GM18870 (cell line): ENCODE measurements around the gene TEPSIN.
A peak's percentile ranks its signal among the peaks of the same experiment; 100 is the strongest.

Experiments
- ATAC-seq: cut with Tn5 transposase; IDR thresholded peaks from one replicate; pipeline ENCODE4 v1.9.1; 2021; ENCODE audit warnings: moderate library complexity; ENCODE audit not compliant: unreplicated experiment

TEPSIN gene

GRCh38 chr17:81250286-81251093 lies 11.6 kb upstream of the TEPSIN start:
- no peak for ATAC-seq

GRCh38 chr17:81249223-81250040 lies 10.6 kb upstream of the TEPSIN start:
- ATAC-seq, result no peak

- no peak for ATAC-seq
Measured at GRCh38 chr17:81248649-81249048, 9.8 kb upstream of the TEPSIN start.

GRCh38 chr17:81247339-81247990 lies 8.6 kb upstream of the TEPSIN start:
- ATAC-seq, result no peak

GRCh38 chr17:81246679-81247338 lies 8.0 kb upstream of the TEPSIN start:
- no peak for ATAC-seq

GRCh38 chr17:81246343-81246670 lies 7.5 kb upstream of the TEPSIN start:
- no peak for ATAC-seq

- no peak for ATAC-seq
Measured at GRCh38 chr17:81245665-81246342, 6.9 kb upstream of the TEPSIN start.

- no peak for ATAC-seq
Measured at GRCh38 chr17:81245024-81245664, 6.3 kb upstream of the TEPSIN start.

- ATAC-seq, result no peak
Measured at GRCh38 chr17:81244358-81245023, 5.6 kb upstream of the TEPSIN start.

GRCh38 chr17:81243333-81243664 lies 4.4 kb upstream of the TEPSIN start:
- no peak for ATAC-seq

- ATAC-seq, result no peak
Measured at GRCh38 chr17:81242421-81243332, 3.8 kb upstream of the TEPSIN start.

GRCh38 chr17:81241648-81242420 lies 3.0 kb upstream of the TEPSIN start:
- no peak for ATAC-seq

GRCh38 chr17:81241203-81241602 lies 2.3 kb upstream of the TEPSIN start:
- no peak for ATAC-seq

- no peak for ATAC-seq
Measured at GRCh38 chr17:81240761-81241160, 1.9 kb upstream of the TEPSIN start.

- no peak for ATAC-seq
Measured at GRCh38 chr17:81239714-81240555, 1.1 kb upstream of the TEPSIN start.

GRCh38 chr17:81238490-81238814 lies 403 bp downstream of the TEPSIN start:
- ATAC-seq, result peak; percentile 5
